GM19467 (cell line): ENCODE measurements around the gene DGKB.
"Not testable (repeated sequence)": the region's sequence is repeated elsewhere in the genome, so short reads cannot be mapped to it uniquely, and the experiment has no call there.

Experiments used
- ATAC-seq: cut with Tn5 transposase; IDR thresholded peaks from one replicate; pipeline ENCODE4 v1.9.1; 2021; ENCODE audit warnings: mild to moderate bottlenecking, moderate library complexity; ENCODE audit not compliant: unreplicated experiment

DGKB gene

DNA sequence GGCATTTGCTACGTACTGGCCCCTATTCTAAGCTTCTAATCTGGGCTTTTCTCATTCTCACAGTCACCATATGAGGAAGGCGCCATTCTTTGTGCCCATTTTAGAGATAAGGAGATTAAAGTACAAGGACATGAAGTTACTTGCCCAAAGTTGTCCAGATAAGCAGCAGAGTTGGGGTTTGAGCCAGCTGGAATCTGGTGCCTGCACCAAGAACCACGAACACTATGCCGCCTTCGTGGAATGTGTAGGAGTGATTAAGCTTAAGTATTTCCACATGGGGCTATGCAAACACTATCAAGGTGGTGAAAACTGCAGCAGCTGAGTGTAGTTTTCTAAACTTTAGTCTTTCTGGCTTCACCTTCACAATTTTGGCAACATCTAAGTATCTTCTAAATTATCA, 570.4 kb downstream of the DGKB start:
- no peak for ATAC-seq

DNA sequence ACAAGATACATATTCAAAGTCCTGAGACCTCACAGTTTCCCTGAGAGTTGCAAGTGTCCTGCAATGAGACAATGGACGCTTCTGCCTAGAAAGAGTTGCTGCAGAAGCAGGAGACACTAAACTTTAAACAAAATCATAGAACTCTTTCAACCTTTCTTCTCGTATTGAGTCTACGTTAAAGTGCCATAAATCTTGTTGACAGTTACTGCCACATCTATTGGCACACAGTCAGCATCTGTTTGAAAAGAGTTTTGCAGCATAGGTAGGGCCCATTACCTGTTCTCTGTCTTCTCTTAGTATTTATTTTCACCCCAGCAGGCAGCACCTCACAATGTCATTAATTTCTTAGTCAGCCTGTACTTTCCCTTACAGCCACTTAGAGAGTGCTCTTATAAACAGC, 577.8 kb downstream of the DGKB start:
- no peak for ATAC-seq

GRCh38 chr7:14322724-14323123, 579.8 kb downstream of the DGKB start:
- no peak for ATAC-seq

DNA sequence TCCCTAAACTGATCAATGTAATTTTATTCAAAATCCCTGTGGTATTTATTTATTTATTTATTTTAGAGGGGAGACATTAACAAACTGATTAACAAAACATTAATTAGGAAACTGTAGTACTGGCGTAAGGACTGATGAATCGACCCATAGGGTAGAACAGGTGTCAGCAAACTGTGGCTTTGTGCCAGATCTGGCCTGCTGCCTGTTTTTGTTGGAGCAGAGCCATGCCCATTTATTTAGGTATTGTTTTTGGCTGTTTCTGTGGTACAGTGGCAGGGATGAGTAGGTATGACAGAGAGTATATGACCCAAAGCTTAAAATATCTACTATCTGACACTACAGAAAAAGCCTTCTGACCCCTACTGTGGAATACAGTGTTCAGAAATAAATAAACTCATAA, 580.6 kb downstream of the DGKB start:
- no peak for ATAC-seq

GRCh38 chr7:14309432-14309831, 593.1 kb downstream of the DGKB start:
- no peak for ATAC-seq

- no peak for ATAC-seq
Observed at GRCh38 chr7:14305233-14305866, 597.2 kb downstream of the DGKB start.

DNA sequence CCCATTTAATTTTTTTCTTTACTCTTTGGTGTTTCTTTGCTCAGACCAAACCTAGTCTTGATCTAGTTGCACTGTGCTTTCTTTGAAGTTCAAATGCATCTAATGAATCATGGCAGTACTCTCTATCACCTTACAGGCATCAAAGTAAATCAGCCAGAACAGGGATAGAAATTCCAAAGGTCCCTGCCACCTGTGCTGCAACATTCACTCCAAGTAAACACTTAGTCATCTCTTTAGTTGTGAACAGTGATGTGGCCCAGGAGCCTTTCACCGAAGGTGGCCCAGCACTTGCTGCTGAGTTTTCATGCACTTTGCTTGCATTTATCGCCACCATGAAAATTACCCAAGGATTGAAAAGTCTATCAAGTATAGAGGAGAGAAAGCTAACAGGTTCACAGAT, 599.0 kb downstream of the DGKB start:
- no peak for ATAC-seq

DNA sequence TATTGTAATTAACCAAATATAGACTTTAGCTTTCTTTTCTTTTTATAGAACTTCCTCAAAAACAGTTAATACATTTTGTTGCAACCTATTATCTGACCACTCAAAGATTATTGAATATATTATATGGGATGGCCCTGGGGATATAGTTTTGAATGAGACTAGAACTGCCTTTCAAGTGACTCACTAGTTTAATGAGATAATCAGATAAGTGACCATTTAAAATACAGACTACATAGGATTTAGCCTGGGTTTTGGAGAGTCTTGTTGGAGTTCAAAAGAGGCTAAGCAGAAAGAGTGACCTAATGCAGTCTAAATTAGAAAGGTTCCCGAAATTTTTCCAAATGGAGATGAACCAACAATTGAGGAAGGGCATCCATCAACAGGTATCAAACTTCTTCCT, 607.9 kb downstream of the DGKB start:
- no peak for ATAC-seq

DNA sequence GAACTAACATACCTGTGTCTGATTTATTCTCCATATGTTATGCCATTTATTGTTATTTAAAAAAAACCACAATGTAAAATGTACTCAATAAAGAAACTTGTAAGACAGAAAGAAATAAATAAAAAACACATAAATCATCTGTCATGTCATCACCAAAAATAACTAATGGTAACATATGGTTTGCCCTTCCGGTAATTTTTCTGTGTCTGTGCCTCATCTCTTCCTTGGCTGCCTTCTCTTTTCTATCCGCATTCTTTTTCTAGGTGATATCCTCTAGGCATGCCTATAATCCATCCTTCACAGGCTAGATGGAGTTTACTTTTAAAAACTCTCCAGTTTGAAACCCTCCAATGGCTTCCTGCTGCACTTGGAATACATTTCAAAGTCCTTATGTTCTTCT, 609.1 kb downstream of the DGKB start:
- ATAC-seq: no peak

DNA sequence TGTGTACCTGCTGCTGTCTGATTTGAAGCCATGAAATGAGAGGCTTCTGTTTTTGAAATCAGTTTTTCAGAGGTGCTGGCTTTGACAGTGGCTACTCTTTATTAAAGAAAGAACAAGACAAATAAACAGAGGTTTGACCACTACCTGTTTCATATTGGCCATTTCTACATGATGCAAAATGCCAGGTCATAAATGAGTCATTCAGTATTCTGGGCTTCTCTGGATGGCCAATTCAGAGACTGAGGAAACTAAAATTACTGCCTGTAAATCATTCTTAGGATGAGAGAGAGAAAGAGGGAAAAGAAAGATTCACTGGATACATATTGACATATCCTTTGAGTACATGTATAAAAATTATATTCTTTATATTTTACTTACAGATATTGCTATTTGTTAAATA, 609.8 kb downstream of the DGKB start:
- no peak for ATAC-seq

GRCh38 chr7:14289957-14290356, 612.6 kb downstream of the DGKB start:
- no peak for ATAC-seq

DNA sequence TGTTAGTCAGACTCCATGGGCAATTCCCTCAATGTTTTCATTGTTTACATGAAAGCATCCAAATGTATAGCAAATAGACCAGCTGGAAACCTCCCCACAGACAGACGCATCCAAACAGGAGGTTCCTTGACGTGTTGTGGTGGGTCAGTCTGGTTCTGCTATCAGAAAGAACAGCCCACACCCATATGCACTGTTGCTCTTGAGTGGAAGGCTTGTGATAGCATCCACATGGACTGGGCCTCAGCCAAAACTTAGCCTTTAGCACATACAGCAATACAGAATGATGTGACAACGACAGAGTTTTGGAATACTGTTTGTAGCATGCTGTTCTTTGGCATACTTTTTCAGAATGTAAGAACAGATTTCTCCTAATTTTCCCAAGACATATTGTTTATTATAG, 613.9 kb downstream of the DGKB start:
- no peak for ATAC-seq

DNA sequence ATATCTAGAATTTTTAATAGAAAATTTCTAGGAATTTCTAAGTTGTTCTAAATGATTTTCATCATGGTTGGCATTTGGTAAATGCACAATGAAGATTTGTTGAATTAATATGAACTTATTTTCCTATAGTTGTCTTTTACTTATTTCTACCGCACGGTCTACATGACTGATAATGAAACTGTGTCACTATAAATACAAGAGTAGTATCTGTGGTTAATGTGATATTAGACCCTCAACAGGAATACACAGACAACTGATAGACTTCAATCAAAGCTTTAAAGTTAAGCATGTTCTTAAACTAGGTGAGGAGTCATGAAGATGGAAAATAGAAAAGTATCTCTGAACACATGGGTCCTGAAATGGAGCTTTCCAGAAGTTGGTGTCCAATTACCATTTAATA, 615.2 kb downstream of the DGKB start:
- no peak for ATAC-seq

DNA sequence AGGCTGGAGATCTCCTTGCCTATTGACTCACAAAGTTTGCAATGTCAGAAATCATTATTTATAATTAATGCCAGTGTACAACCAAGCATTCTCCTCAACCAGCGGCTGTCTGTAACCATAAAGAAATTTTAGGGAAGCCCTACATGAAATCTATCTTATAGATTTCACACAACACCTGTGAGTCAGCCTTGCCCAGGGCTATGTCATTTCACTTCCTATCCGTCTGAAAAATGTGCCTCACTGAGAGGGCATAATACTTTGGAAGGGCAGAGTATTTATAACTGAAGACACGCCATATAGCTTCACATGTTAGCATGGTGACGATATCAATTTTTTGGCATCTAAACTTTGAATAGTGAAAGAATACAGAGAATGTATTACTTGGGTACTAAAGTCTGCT, 616.5 kb downstream of the DGKB start:
- no peak for ATAC-seq

GRCh38 chr7:14279065-14279871, 623.3 kb downstream of the DGKB start:
- not testable (repeated sequence) for ATAC-seq

DNA sequence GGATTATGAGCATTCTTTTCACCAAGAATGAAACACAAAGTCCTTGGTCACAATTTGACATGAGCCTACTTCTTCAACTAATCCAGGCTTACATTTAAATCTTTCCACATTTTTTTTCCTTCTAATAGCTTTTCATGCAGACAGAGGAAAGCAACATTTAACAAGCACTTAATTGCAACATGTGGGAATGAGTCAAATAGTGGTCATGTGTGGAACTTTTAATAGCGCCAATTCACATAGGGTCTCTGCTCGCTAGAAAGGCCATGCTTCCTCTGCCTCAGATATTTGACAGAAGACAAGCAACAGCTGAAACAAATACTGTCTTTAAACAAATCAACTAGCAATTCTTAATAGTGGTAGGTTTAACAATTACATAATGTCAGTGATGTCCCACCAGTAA, 627.2 kb downstream of the DGKB start:
- ATAC-seq: no peak

DNA sequence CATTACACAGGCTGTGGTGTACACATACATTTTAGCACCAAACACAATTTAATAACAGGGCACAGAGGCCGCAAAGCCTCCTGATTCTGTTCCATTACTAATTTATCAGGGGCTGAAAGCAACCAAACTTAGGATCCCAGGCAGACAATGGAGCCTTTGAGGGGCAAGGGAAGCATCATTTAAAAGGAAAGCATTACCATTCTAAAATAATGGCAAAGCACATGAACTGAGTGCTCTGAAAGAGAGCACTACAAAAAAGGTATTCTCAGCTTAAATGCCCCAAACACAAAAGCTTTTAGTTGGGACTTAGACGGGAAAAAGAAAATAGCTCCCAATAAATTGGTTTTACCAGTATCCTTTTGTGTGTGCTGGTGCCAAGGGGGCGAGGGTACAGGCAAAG, 631.1 kb downstream of the DGKB start:
- ATAC-seq: no peak

DNA sequence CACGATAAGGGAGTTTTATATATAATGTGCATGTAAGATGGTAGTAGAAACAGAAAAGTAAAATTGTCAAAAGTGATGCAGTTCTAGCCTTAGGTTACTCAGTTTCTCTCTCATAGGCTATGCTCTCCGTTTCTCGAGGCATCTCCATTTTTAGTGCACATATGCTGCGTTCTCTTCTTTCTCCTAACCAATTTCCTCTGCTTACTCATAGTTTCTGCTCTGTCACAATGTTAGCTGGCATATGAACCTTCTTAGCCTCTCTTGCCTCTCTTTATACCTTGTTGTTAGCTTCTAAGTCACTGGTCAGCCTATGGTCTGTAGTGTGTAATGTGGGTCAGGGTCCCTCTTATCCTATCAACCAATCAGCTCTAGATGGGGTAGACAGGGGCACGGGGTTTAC, 632.5 kb downstream of the DGKB start:
- ATAC-seq: no peak

- no peak for ATAC-seq
Observed at GRCh38 chr7:14260011-14260410, 642.5 kb downstream of the DGKB start.

DNA sequence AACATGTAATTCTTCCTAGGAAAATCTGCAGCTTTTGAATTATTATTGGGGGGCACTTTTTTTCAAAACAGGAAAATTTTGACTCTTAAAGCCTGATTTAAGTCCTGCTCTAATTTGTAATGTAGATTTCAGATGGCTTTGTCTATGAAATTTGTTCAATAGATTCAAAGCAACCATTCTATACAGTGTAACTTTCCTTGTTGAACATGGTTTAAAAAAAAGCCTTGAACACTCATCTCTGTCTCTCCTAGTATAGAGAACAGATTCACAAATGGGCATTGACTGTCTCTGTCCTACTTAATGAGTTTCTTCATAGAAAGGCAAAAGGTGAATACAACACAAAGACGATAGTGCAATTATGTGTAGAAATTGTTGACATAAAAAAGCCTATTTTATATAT, 643.7 kb downstream of the DGKB start:
- no peak for ATAC-seq

DNA sequence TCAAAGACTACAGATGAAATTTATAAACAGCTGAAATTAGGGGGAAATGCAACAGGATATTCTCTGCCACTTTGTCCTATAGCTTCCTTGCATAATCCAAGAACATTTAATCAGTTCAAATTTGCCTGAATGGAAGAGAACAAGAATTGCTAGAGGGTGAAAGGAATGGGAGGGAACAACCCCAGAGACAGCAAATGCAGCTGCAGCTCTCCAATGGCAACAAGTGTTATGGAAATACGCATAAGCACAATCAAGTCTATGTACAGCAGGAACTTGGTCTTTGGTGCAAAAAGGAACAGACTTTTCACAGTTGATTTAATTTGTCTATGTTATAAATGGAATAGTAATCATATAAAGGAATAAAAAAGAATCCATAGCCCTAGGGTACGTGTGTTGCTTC, 644.1 kb downstream of the DGKB start:
- no peak for ATAC-seq

DNA sequence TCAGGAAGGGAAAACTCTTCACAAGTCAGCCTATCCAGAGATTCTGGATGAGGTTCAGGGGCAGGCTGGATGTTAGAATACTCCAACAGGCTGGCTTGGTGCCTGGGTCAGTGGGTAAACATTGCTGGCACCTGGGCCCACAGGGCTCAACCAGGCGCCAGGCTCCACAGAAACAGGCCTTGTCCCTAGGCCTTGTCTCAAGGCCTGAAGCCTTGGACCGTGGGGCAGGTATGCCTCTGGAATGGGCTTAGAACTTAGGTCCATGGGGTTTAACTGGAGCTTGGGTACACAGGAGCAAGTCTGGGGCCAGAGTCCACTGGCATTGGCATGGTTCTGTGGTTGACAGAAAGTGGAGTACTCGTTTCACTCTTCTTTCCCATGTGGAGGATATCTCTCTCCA, 650.1 kb downstream of the DGKB start:
- no peak for ATAC-seq

DNA sequence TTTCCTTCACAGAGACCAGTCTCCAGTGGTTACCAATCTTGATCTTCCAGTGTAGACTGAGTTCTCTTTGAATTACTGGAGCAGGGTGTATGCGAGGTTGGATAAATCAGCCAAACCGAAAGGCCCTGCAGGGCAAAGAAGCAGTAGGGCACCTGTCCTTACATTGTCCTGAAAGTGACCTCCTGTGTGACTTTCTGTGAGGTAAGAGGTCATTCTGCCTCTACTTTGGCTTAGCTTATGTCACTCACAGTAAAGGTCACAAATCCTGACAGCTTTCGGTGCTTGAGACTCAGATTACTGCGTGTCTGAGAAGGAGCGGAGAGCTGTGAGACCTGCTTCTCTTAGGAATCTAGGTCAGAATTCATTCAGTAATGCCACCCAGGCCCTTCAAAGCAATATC, 660.4 kb downstream of the DGKB start:
- no peak for ATAC-seq
